Measurements from ENCODE around the gene ENTREP1. TPM values are rescaled to one million over a fixed set of nuclear protein-coding genes. Genes with fewer than 3 reads are reported as not detected.
A peak's percentile ranks its signal among the peaks of the same experiment; 100 is the strongest.

Gene ENTREP1
- total RNA-seq, 6 donors from 2014 or later: 28.5 to 49.2 (median 38.2) TPM

GRCh38 chr9:69428017-69428785, 103.2 kb downstream of the ENTREP1 start:
- no peaks in the 10 kb centered on the region for H3K27me3 ChIP-seq
- no peak overlapping the region for H3K4me3 ChIP-seq
- no peak for ATAC-seq (ENCODE audit: low FRiP score in 2 of 2)
- no peaks in the 10 kb centered on the region for H3K4me1 ChIP-seq
- 90 to 93% methylated on average over 11 to 13 of the region's 15 CpGs for whole genome bisulfite sequencing, 2 donors
- no peak for TF ChIP-seq POLR2A (IDR thresholded peaks at IDR 0.05)
- no peak for TF ChIP-seq POLR2AphosphoS5 (IDR thresholded peaks at IDR 0.05)
- TF ChIP-seq CTCF (IDR thresholded peaks at IDR 0.05): no peak
- no peaks in the 10 kb centered on the region for H3K36me3 ChIP-seq
- peak in 1 of 2 donors; percentile 27 for DNase-seq
- no peak overlapping the region for H3K27ac ChIP-seq
- no peaks in the 10 kb centered on the region for H3K9me3 ChIP-seq

GRCh38 chr9:69429281-69429680, 104.3 kb downstream of the ENTREP1 start:
- DNase-seq: peak in 1 of 2 donors; percentile 20
- TF ChIP-seq EP300 (IDR thresholded peaks at IDR 0.05) (no peak), CTCF (IDR thresholded peaks at IDR 0.05) (no peak), POLR2A (IDR thresholded peaks at IDR 0.05) (no peak), POLR2AphosphoS5 (IDR thresholded peaks at IDR 0.05) (no peak)

GRCh38 chr9:69430206-69430605, 105.2 kb downstream of the ENTREP1 start:
- DNase-seq: peak in 1 of 2 donors; percentile 41
- 81 to 90% methylated on average over 4 of the region's 4 CpGs for WGBS, 2 donors
- Histone ChIP-seq H3K27me3 (no peaks in the 10 kb centered on the region), H3K4me1 (no peaks in the 10 kb centered on the region), H3K27ac (no peak overlapping the region), H3K9me3 (no peaks in the 10 kb centered on the region), H3K4me3 (no peak overlapping the region), H3K36me3 (no peaks in the 10 kb centered on the region)
- no peak for ATAC-seq (ENCODE audit: low FRiP score in 2 of 2)
- TF ChIP-seq POLR2A (IDR thresholded peaks at IDR 0.05): no peak
- no peak for TF ChIP-seq CTCF (IDR thresholded peaks at IDR 0.05)
- TF ChIP-seq POLR2AphosphoS5 (IDR thresholded peaks at IDR 0.05): no peak
- TF ChIP-seq EP300 (IDR thresholded peaks at IDR 0.05): no peak

More at GRCh38 chr9:69429281-69429680, 104.3 kb downstream of the ENTREP1 start:
- H3K4me3 ChIP-seq: no peak overlapping the region
- no peak for ATAC-seq (ENCODE audit: low FRiP score in 2 of 2)
- no peaks in the 10 kb centered on the region for H3K36me3 ChIP-seq
- no peaks in the 10 kb centered on the region for H3K4me1 ChIP-seq
- H3K9me3 ChIP-seq: no peaks in the 10 kb centered on the region
- H3K27ac ChIP-seq: no peak overlapping the region
- no peaks in the 10 kb centered on the region for H3K27me3 ChIP-seq
- 73 to 83% methylated on average over 6 of the region's 6 CpGs for WGBS, 2 donors

- TF ChIP-seq POLR2A (IDR thresholded peaks at IDR 0.05): no peak
- TF ChIP-seq POLR2AphosphoS5 (IDR thresholded peaks at IDR 0.05): no peak
- TF ChIP-seq EP300 (IDR thresholded peaks at IDR 0.05): no peak
- no peak for TF ChIP-seq CTCF (IDR thresholded peaks at IDR 0.05)
- Histone ChIP-seq H3K36me3 (no peaks in the 10 kb centered on the region), H3K27ac (no peak overlapping the region), H3K9me3 (no peaks in the 10 kb centered on the region), H3K27me3 (no peaks in the 10 kb centered on the region), H3K4me1 (no peaks in the 10 kb centered on the region), H3K4me3 (no peak overlapping the region)
- 85 to 91% methylated on average over 12 to 13 of the region's 13 CpGs for WGBS, 2 donors
- ATAC-seq (ENCODE audit: low FRiP score in 2 of 2) (no peak), DNase-seq (peak in 1 of 2 donors; percentile 52)
Measured at GRCh38 chr9:69431203-69431602, 106.2 kb downstream of the ENTREP1 start.

GRCh38 chr9:69431777-69432176, 106.8 kb downstream of the ENTREP1 start:
- H3K36me3 ChIP-seq: no peaks in the 10 kb centered on the region
- TF ChIP-seq POLR2A (IDR thresholded peaks at IDR 0.05) (no peak), CTCF (IDR thresholded peaks at IDR 0.05) (no peak), POLR2AphosphoS5 (IDR thresholded peaks at IDR 0.05) (no peak), EP300 (IDR thresholded peaks at IDR 0.05) (no peak)
- no peaks in the 10 kb centered on the region for H3K27me3 ChIP-seq
- no peaks in the 10 kb centered on the region for H3K9me3 ChIP-seq
- 78 to 94% methylated on average over 1 of the region's 1 CpG for WGBS, 2 donors
- ATAC-seq (ENCODE audit: low FRiP score in 2 of 2) (no peak), DNase-seq (no peak)
- H3K27ac ChIP-seq: no peak overlapping the region
- H3K4me1 ChIP-seq: no peaks in the 10 kb centered on the region
- no peak overlapping the region for H3K4me3 ChIP-seq

Measured in upper lobe of left lung (tissue), 6 donors.